NCI-H2107 treated with DMSO at 0.1 percent for 48 hours (cell line): Measurements from ENCODE around the gene C14orf119.

Experiments used
- DNase-seq: peaks from one replicate; lab custom pipeline; 2025; ENCODE audit not compliant: unreplicated experiment; lab: John Stamatoyannopoulos, UW

Gene C14orf119

DNA sequence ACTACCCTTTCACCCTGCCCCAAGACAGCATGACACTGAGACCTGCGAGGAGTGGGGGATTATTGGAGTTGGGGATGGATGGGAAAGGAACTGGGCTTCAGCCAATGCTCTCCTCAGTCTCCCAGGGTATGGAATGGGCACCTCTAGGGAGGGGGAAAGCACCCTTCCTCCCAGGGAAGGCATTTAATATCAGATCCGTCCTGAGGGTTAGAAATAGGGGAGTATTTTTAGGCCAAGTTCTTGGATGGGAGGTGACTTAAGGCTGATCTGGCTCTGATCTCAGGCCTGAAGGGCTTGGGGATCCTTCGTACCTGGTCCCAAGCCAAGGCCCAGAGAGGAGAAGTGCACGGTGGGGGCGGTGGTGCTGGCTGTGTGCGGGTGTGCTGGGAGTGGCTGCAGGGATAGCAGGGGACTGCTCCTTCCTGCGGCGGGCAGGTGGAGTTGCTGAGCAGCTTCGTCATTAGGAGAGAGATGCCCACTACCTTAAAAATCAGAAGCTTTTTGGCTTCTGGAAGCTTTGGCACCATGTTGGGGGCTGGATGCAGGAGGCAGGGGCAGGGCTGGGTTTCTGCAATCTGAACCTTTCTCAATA is 30.7 kb downstream of the C14orf119 start:
- DNase-seq, result no peak

DNA sequence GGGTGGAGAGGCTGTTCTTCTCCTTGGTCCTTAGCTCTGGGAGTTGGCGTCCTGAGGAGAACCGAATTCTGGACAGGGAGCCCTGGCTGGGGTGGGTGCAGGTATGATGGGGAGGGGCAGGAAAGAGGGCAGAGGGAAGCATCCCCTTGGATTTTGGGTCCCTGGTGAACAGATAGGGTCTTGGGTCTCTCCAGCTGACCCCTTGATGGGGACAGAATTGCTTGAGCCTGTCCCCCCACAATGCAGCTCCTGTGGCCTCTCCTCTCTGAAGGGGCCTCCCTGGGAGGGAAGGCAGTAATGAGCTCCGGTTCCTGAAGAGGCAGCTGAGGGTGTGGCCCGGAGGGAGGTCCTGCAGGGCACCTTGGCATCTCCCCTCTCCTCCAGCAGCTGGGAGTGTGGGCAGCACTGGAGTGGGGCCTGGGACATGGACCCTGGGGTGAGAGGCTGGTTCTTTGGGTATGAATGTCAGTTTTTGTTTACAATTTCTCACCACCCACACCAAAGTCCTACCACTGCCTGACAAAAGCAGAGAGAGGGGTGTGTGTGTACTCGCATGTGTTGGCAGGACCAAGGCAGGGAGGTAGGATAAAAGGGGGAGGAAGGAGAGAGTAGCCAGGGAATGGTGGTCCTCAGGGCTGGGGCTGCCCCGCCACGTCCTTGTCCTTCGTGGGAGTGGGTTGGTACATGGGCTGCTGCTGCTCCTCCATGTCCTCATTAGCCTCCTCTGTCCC is 31.4 kb downstream of the C14orf119 start:
- no peak for DNase-seq

DNA sequence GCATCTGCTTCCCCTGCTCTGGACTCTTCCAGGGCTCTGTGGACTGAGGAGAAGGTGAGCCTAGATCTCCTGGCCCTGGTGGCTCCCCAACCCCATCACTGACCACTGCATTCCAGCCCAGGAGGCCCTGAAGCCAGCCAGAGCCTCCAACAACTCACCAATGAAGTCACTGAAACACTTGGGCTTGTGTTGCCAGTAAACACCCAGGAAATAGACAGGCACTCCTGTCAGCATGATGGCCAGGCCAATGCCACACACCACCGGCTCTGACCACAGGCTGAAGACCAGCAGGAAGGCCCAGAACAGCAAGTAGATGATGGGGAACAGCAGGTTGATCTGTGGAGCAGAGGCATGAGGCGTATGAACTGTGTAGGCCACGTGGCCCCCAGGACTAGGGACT is 32.6 kb downstream of the C14orf119 start:
- no peak for DNase-seq

DNA sequence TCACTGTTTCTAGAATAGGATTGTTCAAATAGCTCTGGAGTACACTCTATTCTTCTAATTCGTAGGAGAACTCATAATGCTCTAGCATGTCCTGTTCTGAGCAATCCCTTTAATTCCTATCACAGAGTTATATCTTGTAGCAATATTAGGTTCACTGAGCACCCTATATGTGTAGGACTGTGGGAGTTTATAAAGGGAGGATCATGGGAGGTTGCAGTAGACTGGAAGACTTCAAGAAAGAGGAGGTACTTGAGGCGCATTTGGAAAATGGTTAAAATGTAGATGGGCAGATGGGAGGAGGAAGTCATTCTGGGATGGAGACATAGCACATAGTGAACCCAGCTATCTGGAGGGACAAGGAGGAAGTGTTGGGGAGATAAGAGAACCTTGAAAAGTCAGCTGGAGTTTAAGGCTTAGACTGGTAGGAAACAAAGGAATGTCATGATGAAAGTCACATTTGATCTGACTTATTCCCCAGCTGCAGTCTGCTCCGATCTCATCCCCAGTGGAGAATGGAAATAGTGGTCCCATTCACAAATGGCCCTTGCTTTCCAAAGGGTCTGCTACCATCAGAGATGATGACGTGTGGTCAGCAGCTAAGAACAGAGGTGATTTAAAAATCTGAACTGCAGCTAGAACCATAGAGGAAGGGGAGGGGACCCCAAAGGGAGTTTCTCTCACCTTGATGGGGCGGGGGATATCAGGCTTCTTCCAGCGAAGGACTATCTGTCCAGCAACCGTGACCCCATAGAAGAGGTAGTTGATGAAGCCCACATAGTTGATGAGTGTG is 33.9 kb downstream of the C14orf119 start:
- no peak for DNase-seq

DNA sequence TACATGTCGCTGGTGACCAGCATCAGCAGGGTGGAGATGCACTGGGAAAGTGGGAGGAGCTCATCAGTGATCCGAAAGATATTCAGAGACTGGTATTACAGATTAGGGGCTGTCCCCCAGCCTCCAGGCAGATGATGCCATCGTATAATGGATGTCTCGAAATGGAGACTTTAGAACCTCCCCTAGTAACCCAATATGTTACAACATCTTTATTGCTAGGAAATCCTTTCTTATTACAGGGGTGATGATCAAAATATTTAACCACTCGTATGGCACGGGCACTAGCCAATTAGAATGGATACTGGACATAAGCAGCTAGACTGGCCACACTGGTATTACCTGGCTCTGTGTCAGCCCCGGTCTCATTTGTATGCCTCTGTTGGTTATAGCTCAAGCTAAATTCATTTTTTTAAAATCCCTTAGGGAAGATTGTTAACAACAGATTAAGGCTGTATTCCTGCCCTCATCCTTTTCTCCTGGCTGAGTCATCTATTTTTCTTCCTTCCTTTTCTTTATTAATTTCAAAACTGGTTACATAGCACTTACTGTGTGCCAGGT is 34.5 kb downstream of the C14orf119 start:
- no peak for DNase-seq

DNA sequence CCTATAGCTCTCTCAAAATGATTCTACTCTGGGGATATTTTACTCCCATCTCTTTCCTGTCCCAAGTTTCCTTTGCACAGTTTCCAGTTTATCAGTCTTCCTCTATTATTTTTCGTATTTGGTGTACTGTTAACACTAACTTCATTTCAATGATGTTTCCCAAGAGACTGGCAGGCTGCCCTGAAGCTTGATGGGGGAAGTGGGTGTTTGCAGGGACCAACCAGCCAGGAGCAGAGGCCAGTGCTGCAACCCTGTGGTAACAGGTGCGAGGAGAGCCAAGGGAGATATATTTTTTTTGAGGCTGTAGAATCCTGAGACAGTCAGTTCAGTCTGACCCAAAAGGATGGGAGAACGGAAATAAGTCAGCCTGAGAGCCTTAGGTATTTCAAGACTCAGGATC is 35.6 kb downstream of the C14orf119 start:
- DNase-seq, result no peak

DNA sequence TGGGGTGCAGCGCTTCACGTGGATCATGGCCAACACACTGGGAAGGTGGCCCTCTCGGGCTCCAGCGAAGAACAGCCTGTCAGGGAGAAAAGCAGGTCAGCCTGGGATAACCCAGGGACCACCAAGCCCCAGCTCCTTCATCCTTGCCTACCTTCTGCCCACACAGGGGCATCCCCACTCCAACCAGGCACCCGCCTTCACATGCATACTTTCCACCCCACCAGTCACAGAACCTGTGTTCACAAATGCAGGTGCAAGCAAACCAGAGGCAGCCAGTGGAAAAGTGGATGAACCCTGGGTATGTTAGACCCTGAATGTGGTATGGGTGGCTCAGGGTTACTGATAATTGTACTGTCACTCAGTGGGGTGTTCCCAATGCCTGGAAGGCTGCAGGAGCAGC is 36.2 kb downstream of the C14orf119 start:
- no peak for DNase-seq

DNA sequence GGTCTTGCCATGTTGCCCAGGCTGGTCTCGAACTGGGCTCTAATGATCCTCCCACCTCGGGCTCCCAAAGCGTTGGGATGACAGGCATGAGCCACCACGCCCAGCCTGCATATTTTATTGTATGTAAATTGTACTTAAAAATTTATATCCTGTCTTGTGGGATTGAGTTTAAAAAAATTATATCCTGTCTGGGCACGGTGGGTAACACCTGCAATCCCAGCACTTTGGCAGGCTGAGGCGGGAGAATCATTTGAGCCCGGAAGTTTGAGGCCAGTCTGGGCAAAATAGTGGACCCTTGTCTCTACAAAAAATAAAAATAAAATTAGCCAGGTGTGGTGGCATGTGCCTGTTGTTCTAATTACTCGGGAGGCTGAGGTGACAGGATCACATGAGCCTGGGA is 37.7 kb downstream of the C14orf119 start:
- DNase-seq, result no peak

DNA sequence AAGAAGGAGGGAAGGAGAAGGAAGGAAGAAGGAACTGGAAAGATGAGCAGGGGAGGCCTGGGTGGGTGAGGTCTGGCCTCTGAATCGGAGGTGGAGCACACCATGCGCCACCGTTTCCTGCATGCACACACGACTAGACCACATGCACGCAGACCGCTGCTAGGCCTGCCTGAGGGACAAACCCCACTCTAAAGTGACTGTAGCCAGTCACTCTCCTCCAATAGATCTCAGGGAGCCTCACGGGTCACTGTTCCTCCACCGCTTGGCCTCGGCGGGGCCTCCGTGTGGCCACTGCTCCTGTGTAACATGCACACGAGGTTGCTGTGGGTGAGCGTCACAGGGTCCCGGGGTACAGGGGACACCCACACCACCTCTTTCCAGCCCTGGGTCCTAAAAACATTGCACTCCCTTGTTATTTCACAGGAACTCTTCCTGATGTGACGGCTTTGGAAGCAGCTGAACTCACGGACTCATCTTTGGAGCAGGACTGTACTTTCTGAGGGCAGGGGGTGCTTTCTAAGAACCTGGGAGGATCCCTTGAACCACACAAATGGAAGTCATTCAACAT is 41.3 kb downstream of the C14orf119 start:
- DNase-seq, result no peak

DNA sequence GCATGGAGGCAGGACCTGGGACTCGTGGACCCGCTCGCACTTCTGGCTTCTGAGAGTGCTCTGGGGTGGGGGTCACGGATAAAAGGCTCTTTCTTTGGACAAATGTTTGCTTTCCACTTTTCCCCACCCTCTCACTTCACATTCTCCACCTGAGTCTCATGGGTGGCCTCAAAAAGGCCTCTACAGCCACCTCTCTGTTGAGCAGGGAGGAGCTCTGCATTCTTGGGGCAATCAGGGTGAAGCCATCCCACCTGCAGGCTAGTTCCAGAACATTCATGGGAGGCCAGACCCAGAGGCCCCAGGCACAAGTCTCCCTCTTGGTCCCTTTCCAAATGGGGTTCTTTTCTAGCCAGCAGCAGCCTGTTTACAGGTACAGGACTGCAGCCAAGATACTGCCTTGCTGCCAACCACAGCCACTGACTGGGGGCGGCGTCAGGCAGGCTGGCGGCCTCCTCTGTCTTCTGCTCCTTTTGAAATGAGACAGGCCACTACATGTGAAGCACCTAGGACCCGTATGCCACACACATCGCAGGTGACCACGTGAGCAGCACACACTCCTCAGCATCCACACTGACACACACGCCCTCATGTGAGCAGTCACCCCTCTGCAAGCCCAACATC is 42.0 kb downstream of the C14orf119 start:
- DNase-seq, result peak; percentile 6

DNA sequence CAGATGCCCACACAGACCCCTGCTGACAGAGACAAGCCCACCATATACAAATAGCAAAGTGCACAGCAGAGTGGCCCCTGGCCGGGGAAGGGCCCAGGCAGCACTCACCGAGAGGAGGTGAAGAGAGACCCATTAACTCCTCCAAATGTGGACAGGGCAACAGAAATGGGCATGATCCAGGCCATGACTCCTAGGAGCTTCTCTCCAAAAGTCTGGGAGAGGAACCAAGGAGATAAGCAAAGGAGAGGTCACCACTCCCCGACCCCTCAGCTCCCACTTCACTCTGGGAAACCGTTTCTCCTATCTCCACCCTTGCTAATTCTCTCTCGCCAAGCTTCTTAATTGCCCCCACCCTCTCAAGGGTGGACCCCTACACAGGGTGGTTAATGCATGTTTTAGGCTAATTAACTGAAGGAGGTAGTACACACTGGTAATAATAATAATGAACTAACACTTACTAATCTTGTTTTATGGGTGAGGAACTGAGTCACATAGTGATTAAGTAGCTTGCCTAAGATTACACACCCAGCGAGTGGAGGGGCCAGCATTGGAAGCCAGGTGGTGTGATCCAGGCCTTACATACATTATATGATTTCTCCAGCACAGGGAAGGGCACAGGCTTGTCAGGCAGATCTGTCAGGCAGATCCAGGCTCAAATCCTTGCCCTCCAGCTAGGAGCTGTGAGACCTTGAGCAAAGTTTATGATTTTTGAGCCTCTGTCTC is 42.7 kb downstream of the C14orf119 start:
- DNase-seq, result no peak

DNA sequence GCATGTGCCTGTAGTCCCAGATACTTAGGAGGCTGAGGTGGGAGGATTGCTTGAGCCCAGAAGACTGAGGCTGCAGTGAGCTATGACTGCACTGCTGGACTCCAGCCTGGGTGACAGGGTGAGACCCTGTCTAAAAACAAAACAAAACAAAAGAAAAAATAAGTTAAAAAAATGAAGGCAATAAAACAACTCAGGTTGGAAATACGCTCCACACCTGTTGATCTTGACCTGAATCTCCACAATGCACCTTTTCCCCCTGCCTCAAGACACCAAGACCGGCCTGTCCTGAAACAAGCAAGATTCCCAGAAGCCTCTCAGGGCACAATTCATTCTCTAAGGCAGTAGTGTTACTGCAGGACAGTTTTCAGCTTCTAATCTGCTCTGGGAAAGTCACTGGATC is 44.6 kb downstream of the C14orf119 start:
- DNase-seq, result no peak

DNA sequence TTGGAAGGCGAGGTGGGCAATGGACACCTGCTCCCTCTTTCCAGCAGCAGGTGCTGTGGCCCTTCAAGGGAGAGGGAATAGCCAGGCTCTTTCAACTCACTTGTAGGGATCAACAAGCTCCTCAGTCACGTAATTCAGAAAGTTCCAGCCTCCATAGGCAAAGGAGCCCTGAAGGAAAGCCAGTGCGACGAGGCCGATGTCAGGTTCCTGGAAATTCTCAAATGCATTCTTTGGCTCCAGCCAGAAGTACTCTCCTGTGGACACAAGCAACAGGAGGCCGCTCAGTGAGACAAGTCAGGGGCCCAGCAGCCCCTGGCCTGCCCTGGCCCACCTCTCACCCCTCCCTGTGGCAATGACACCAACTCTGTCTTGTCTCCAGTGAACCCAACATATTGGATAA is 45.1 kb downstream of the C14orf119 start:
- no peak for DNase-seq

DNA sequence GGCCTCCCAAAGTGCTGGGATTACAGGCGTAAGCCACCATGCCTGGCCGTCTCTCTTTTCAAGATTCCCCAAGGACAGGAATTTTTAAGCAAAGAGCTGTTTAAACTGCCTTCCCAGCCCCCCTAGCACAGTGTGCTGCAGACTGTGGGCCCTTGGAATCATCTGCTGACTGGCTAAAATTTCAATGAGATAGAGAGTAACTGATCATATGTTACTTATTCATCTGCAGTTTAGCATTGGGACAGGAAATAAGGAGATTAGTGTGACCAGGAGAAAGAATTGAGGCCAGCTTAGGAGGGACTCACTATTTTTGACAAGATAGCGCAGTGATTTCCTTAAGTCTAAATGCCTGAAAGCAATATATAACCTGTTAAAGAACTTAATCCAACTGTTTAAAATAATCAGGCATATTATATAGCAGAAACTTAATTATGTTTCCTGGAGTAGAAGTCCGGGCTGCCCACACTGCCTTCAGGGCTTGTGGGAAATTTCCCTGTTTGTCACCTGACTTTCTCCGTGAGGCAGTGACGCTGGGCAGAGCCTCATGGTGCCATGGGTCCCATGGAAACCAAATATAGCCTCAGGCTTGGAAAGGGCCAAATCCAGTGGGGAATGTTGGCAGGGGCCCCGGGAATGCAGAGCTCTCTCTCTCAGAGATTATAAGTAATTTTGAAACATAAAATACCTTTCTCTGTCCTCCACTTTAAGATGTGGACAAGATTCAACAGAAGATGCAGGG is 46.6 kb downstream of the C14orf119 start:
- no peak for DNase-seq

DNA sequence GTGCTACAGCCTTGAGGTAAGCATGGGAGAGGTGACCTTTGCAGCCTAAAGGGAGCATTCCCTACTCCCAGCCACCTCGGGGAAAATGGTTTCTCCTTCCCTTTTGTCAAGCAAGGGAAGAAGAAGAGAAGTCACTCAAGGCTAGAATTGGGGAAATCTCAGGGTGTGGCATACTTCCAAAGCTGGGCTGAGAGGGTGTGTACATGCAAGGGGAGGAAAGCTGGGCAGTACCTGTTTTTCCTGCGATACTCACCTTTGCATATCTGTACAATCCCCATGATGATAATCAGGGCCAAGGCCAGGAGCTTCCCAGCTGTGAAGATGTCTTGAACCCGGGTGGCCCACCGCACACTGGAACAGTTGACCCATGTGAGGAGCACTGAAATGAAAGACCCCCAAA is 47.5 kb downstream of the C14orf119 start:
- DNase-seq, result no peak

DNA sequence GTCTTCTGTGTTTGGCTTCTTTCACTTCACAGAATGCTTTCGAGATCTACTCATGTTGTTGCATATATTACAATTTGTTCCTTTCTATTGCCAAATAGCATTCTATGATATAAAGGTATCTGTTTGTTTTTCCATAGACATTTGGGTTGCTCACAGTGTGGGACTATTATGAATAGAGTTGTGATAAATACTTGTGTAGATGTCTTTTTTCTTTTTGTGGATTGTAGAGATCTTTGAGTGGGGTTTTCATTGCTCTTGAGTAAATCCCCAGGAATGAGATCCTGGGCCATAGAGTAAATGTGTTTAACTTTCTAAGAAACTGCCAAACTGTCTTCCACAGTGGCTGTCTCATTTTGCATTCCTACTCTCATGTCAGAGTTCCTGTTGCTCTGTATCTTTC is 48.6 kb downstream of the C14orf119 start:
- DNase-seq, result no peak

DNA sequence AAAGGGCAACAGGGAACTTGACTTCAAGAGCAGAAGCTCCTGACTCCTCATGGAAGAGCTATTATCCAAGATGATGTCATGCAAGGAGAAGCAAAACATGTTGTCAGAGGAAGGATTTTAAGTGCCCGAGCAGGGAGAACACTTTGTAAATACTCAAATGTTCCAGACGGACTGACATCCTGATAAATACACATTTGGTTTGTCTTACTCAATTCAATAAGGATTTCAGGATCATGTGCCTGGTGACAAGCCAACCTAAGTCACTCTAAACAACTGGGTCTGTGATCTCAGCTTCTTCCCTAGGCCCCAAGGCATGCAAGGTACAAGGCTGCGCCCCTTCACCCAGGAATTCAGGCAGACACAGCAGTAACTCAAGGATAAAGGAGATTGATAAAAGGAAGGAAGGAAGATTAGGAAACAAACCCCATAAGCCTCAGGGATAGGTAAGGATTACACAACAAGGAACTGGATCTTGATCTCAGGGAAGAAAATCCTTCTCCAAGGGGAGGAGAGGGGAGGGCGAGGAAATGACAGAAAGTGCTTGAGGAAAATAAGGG is 50.6 kb downstream of the C14orf119 start:
- no peak for DNase-seq

DNA sequence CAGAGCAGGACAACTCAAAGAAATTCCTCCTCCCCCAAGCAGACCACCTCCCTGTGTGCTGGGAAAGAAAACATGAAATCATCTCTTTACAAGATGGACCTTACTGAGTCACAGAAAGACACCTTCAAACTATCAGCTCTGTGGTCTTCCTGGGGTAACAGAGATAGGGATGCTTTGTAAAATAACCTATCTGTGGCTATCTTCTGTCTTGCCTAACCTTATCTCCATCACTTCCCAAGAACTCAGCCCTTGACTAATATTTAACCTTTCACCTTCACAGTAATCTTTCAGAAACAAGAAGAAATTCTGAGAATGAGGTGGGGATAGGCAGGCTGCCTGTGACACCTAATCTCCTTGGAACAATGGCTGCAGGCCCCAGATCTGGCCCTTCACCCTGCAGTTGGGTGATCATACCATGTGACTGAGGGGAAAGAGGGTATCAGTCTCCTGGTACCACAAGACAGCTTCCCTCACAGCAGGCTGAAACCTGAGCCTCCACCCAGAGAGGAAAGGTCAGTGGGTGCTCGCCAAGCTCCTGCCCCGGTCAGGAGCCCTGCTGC is 51.1 kb downstream of the C14orf119 start:
- no peak for DNase-seq

DNA sequence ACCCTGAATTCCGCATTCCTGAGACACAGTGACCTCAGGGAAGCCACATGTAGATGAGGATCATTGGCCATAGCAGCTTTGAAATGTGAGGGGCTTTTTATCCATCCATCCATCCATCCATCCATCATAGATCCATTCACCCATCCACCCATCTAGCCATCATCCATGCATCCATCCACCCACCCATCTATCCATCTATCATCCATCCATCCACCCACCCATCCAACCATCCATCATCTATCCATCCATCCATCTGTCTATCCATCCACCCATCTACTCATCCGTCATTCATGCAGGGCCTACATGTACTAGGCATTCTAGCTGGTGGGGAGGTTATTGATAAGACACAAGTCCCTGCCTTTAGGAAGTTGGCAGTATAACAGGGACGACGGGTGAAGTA is 51.7 kb downstream of the C14orf119 start:
- DNase-seq, result no peak
